Immature natural killer cell (primary cell): ENCODE results near the gene MAZ. TPM values are rescaled to one million over a fixed set of nuclear protein-coding genes. Genes with fewer than 3 reads are reported as not detected.
A peak's percentile ranks its signal among the peaks of the same experiment; 100 is the strongest.
"Not testable (repeated sequence)": the region's sequence is repeated elsewhere in the genome, so short reads cannot be mapped to it uniquely, and the experiment has no call there.

Experiments used
- DNase-seq, 3 donors: peaks; one replicate each; pipeline ENCODE4 v3.0.0; 2022; ENCODE audit warnings: mixed read lengths in 1 of 3
- H3K27ac Mint-ChIP-seq, 6 donors: one replicate each; pipeline ENCODE4 v1.8.0; 2020; ENCODE audit warnings: mixed read lengths in 6 of 6, mild to moderate bottlenecking in 5 of 6, inconsistent platforms in 4 of 6, moderate library complexity in 3 of 6
- H3K27me3 Mint-ChIP-seq, 3 donors: one replicate each; pipeline ENCODE4 v1.8.0; 2020 to 2021; ENCODE audit warnings: low read depth in 3 of 3, mild to moderate bottlenecking in 3 of 3, mixed read lengths in 3 of 3, moderate library complexity in 3 of 3, inconsistent platforms in 1 of 3
- H3K36me3 Mint-ChIP-seq, 3 donors: one replicate each; pipeline ENCODE4 v1.8.0; 2020; ENCODE audit warnings: mixed read lengths in 3 of 3, inconsistent platforms in 2 of 3, mild to moderate bottlenecking in 2 of 3
- H3K4me1 Mint-ChIP-seq, 2 donors: one replicate each; pipeline ENCODE4 v1.8.0; 2020; ENCODE audit warnings: inconsistent platforms in 2 of 2, mild to moderate bottlenecking in 2 of 2, mixed read lengths in 2 of 2, moderate library complexity in 1 of 2
- H3K4me3 Mint-ChIP-seq, 5 donors: one replicate each; pipeline ENCODE4 v1.8.0; 2020; ENCODE audit warnings: mild to moderate bottlenecking in 5 of 5, mixed read lengths in 5 of 5, inconsistent platforms in 3 of 5, moderate library complexity in 3 of 5
- H3K9me3 Mint-ChIP-seq, 6 donors: one replicate each; pipeline ENCODE4 v1.8.0; 2020; ENCODE audit warnings: mild to moderate bottlenecking in 6 of 6, mixed read lengths in 6 of 6, inconsistent platforms in 4 of 6, moderate library complexity in 3 of 6
- polyA plus RNA-seq, 3 donors: library from polyadenylated mRNA; unstranded; fragments of 300-500 nt; fragmentation: Illumina TruSeq; gene quantifications; one replicate each; pipeline ENCODE4 v1.2.3, GENCODE V29; 2021

MAZ gene
- polyA plus RNA-seq, 3 donors from 2014 or later, result 49.2 to 54.8 (median 52.7) TPM

DNA sequence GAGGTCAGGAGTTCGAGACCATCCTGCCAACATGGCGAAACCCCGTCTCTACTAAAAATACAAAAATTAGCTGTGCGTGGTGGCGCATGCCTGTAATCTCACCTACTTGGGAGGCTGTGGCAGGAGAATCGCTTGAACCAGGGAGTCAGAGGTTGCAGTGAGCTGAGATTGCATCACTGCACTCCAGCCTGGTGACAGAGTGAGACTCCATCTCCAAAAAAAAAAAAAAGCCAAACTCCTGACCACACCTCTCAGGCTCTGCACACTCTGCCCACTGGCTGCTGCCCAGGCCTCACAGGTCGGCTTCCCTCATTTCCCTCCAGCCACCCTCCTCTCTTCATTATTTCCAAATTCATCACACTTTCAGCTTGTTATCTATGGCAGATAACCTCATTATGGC lies 34.0 kb upstream of the MAZ start:
- H3K27ac Mint-ChIP-seq, result peak overlapping the region in 1 of 6 donors; percentile 45
- H3K4me3 Mint-ChIP-seq, H3K4me1 Mint-ChIP-seq, H3K27me3 Mint-ChIP-seq, H3K9me3 Mint-ChIP-seq, DNase-seq, H3K36me3 Mint-ChIP-seq: not testable (repeated sequence)

- H3K27me3 Mint-ChIP-seq, result peaks cover 0 to 2% (median 0%) of the 10 kb centered on the region in 3 donors
- H3K9me3 Mint-ChIP-seq, result no peaks in the 10 kb centered on the region
- H3K36me3 Mint-ChIP-seq, result no peaks in the 10 kb centered on the region
- peak overlapping the region in 1 of 6 donors; percentile 42 for H3K27ac Mint-ChIP-seq
- DNase-seq, result no peak
- no peaks in the 10 kb centered on the region for H3K4me1 Mint-ChIP-seq
- no peak overlapping the region for H3K4me3 Mint-ChIP-seq
Measured at GRCh38 chr16:29774730-29775129, 31.6 kb upstream of the MAZ start.

- Mint-ChIP-seq H3K27ac (peak overlapping the region in 2 of 6 donors; percentile 5 to 33), H3K36me3 (no peaks in the 10 kb centered on the region), H3K4me1 (no peaks in the 10 kb centered on the region), H3K4me3 (no peak overlapping the region), H3K27me3 (peaks cover 0 to 2% (median 0%) of the 10 kb centered on the region in 3 donors), H3K9me3 (no peaks in the 10 kb centered on the region)
- DNase-seq, result no peak
Measured at GRCh38 chr16:29775742-29776408, 30.5 kb upstream of the MAZ start.

DNA sequence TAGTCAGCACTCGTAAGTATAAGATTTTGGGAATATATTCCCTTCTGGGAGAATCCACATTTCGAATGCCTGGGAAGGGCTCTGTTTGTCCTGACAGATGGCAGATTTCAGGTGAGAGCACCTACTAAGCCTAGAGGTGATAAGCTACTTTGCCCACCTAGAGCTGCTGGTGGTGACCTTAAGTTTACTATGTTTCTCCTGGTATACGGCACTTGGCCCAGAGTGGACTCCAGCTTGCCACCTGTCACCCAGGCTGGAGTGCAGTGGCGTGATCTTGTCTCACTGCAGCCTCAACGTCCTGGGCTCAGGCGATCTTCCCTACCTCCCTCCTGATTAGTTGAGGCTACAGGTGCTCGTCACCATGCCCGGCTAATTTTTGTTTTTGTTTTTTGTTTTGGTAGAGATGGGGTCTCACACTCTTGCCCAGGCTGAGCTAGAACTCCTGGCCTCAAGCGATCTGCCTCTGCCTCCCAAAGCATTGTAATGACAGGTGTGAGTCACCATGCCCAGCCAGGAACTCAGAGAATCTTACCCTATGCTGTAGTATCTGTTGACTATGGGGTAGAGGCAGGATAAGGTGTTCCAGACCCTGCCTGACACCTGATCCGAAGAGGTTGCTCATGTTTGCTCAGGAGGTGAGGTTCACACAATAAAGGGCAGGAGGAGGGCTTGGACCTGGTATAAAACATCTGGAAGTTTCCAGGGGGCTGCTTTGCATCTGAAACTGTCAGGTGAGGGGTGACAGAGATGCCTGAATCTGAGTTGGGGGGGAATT lies 28.6 kb upstream of the MAZ start, which contains the start of gene ZG16:
TSS of gene ZG16 (plus strand) at position 681 of the 775 bp plus-strand sequence. CDS start 1,011 bp downstream, outside the sequence.
- peak within 1 kb of the TSS in 2 of 6 donors; percentile 60 to 63 for H3K27ac Mint-ChIP-seq
- DNase-seq, result no peak
- H3K9me3 Mint-ChIP-seq, result no peaks in the 10 kb centered on the region
- peaks cover 0 to 4% (median 0%) of the 10 kb centered on the region in 3 donors for H3K27me3 Mint-ChIP-seq
- H3K36me3 Mint-ChIP-seq, result no peaks in the 10 kb centered on the region
- no peak within 1 kb of the TSS for H3K4me3 Mint-ChIP-seq
- no peaks in the 10 kb centered on the region for H3K4me1 Mint-ChIP-seq

DNA sequence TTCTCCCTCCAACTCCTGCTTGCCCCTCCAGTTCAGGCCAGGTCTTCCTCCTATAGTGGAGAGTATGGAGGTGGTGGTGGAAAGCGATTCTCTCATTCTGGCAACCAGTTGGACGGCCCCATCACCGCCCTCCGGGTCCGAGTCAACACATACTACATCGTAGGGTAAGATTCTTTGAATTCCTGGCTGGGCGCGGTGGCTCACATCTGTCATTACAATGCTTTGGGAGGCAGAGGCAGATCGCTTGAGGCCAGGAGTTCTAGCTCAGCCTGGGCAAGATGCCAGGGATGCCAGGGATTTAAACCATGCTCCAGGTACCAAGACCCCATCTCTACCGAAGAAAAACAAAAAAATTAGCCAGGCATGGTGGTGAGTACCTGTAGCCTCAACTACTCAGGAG lies 26.9 kb upstream of the MAZ start:
- Mint-ChIP-seq H3K9me3 (no peaks in the 10 kb centered on the region), H3K4me1 (peaks cover 0 to 2% of the 10 kb centered on the region in 2 donors), H3K27me3 (peaks cover 0 to 4% (median 0%) of the 10 kb centered on the region in 3 donors), H3K27ac (no peak overlapping the region), H3K4me3 (no peak overlapping the region), H3K36me3 (no peaks in the 10 kb centered on the region)
- no peak for DNase-seq

GRCh38 chr16:29783094-29783953 lies 23.0 kb upstream of the MAZ start:
- not testable (repeated sequence) for DNase-seq, H3K9me3 Mint-ChIP-seq, H3K36me3 Mint-ChIP-seq, H3K4me3 Mint-ChIP-seq, H3K27me3 Mint-ChIP-seq
- Mint-ChIP-seq H3K27ac (peak overlapping the region in 2 of 6 donors; percentile 30 to 49), H3K4me1 (peaks cover 11 to 12% of the 10 kb centered on the region in 2 donors)

DNA sequence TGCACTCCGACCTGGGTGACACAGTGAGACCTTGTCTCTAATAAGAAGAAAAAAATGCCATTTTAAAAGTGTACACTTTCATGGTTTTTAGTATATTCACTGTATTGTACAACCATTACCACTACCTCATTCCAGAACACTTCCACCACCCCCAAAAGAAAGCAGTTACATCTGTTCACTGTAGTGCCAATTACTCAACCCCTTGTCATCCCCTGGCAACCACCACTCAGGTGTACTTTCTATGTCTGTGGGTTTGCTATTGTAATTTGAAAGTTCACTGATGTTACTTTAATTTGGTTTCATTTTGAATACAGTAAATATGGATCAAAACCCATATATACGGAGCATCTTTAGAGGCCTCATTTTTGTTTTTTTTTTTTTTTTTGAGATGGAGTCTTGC lies 22.2 kb upstream of the MAZ start:
- Mint-ChIP-seq H3K9me3 (no peaks in the 10 kb centered on the region), H3K36me3 (no peaks in the 10 kb centered on the region), H3K4me3 (no peak overlapping the region), H3K27ac (peak overlapping the region in 2 of 6 donors; percentile 30 to 33), H3K27me3 (peaks cover 0 to 7% (median 0%) of the 10 kb centered on the region in 3 donors), H3K4me1 (peaks cover 11 to 12% of the 10 kb centered on the region in 2 donors)
- no peak for DNase-seq

GRCh38 chr16:29784901-29785500 lies 21.3 kb upstream of the MAZ start:
- peak; percentile 67 to 72 (median 69) for DNase-seq
- H3K27me3 Mint-ChIP-seq, result peaks cover 0 to 7% (median 0%) of the 10 kb centered on the region in 3 donors
- no peaks in the 10 kb centered on the region for H3K9me3 Mint-ChIP-seq
- peak overlapping the region in 3 of 6 donors; percentile 48 to 74 (median 74) for H3K27ac Mint-ChIP-seq
- H3K4me3 Mint-ChIP-seq, result peak overlapping the region; percentile 56 to 76 (median 64)
- peaks cover 15 to 17% of the 10 kb centered on the region in 2 donors for H3K4me1 Mint-ChIP-seq
- H3K36me3 Mint-ChIP-seq, result no peaks in the 10 kb centered on the region

GRCh38 chr16:29787155-29787554 lies 19.2 kb upstream of the MAZ start:
- H3K36me3 Mint-ChIP-seq, result not testable (repeated sequence)

GRCh38 chr16:29789775-29790182 lies 16.6 kb upstream of the MAZ start:
- H3K9me3 Mint-ChIP-seq, result no peaks in the 10 kb centered on the region
- peak overlapping the region; percentile 93 to 99 (median 97) for H3K4me3 Mint-ChIP-seq
- H3K36me3 Mint-ChIP-seq, result no peaks in the 10 kb centered on the region
- H3K27ac Mint-ChIP-seq, result peak overlapping the region; percentile 90 to 99 (median 98)
- peaks cover 4 to 13% (median 5%) of the 10 kb centered on the region in 3 donors for H3K27me3 Mint-ChIP-seq
- peaks cover 45 to 49% of the 10 kb centered on the region in 2 donors for H3K4me1 Mint-ChIP-seq
- no peak for DNase-seq

More at GRCh38 chr16:29787155-29787554, 19.2 kb upstream of the MAZ start:
- not testable (repeated sequence) for H3K27ac Mint-ChIP-seq, H3K4me3 Mint-ChIP-seq, DNase-seq, H3K9me3 Mint-ChIP-seq
- peaks cover 36% of the 10 kb centered on the region in 2 donors for H3K4me1 Mint-ChIP-seq
- peaks cover 4 to 13% (median 5%) of the 10 kb centered on the region in 3 donors for H3K27me3 Mint-ChIP-seq

DNA sequence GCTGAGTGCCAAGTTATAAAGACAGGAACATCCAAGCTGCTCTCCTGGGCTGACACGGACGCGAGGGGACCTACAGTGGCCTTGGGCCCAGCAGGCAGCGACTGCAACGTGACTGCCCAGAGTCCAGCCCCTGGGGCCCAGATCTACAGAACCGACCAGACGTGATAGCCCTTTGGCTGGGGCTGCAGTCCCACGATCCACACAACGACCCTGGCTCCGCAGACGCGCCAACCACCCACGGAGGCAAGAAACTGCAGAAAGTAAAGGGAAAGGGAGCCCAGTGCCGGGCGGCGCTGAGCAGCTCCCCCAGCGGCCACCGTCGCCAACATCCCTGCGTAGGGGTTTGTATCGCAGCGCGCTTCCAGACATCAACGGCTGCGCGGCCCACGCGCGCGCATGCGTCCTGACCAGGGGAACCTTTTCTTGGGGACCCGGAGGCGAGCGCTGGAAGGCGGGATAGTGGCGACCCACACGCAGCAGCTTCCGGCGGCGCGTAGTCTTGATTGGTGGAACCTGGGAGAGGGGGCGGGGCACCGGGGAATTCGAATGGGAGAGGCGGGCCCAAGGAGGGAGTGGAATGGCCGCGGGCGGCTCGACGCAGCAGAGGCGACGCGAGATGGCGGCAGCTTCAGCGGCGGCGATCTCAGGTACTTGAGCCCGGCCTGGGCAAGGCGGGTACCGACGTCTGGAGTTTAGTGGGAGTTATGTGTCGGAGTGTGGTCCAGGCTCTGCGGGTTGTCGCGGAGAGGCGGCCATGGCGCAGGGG lies 16.0 kb upstream of the MAZ start, which contains the start of gene KIF22:
TSS of gene KIF22 (plus strand) at position 569 of the 766 bp plus-strand sequence. CDS start at position 578, 9 bp downstream.
- H3K36me3 Mint-ChIP-seq, result no peaks in the 10 kb centered on the region
- peaks cover 39 to 43% of the 10 kb centered on the region in 2 donors for H3K4me1 Mint-ChIP-seq
- peak; percentile 100 for DNase-seq
- peak within 1 kb of the TSS; percentile 90 to 99 (median 98) for H3K27ac Mint-ChIP-seq
- H3K9me3 Mint-ChIP-seq, result no peaks in the 10 kb centered on the region
- H3K4me3 Mint-ChIP-seq, result peak within 1 kb of the TSS; percentile 93 to 99 (median 97)
- H3K27me3 Mint-ChIP-seq, result peaks cover 5 to 13% (median 6%) of the 10 kb centered on the region in 3 donors
